ENCODE data around the gene SLC1A5.
"Not testable (repeated sequence)": the region's sequence is repeated elsewhere in the genome, so short reads cannot be mapped to it uniquely, and the experiment has no call there.

Gene SLC1A5

DNA sequence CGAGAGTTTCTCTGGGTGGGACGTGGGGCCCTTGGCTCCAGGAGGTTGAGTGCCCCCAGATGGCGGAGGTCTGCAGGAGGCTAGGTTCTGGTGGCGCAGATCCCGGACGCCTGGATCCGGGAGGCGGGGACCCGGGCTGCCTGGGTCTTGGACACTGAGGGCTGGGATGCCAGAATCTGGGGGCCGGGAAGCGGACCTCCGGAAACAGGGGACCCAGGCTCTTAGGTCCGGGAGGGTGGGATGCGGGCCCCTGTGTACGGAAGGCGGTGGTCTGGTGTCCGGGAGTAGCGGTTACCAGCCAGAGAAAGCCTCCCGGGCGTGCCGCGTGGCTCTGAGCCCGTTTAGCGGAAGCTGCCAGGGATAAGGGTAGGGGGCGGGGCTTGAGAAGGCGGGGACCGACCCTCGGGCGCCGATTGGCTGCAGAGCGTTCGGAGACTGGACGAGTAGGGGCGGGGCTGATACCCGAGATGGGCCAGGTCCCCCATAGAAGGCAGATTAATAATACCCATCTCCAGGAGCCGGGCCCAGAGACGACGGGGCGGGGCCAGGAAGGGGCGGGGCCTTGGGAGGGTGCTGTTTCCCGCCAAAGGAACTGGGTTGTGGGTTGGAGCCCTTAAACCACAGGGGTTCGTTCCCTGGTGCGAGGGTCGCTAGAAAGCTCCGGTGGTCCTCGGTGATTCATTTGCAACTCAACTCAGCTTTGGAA, at the start of gene SLC1A5:
SLC1A5 (minus strand) TSS at position 333 of the 706 bp plus-strand sequence. CDS start 629 bp downstream, outside the sequence.
- DNase-seq (ENCODE audit: low spot score): peak; percentile 89

DNA sequence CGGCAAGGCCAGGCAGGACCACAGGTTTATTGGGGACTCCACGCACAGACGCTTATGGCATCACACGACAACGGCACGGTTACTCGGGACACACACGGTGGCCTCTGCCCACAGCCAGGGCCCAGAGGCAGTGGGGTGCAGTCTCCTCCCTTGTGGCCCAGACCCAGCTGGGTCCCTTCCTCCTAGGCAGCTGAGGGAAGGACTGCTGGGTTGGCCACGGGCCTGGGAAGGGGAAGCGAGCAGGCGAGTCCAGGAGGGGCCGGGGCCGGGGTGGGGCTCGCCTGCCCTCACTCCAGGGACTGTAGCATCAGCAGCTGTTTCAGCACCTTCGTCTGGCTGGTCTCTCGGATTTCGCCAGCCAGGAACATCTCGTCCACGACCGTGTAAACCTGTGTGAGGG, 49.8 kb upstream of the SLC1A5 start:
- DNase-seq (ENCODE audit: low spot score): no peak

DNA sequence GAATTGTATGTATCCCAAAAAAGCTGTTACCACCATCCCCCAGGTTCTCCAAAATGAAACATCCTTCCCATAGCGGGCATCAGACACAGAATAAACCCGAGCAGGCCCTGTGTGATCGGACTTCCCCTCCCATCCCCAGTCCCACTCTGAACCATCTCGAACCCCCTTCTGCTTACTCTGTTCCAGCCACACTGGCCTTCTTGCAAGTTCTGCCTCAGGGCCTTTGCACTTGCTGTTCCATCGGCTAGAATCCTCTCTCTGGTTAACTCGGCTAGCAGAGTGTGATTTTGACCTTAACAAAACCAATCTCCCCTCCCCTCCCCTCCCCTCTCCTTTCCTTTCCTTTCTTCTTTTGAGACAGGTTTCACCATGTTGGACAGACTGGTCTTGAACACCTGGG, 46.6 kb upstream of the SLC1A5 start:
- DNase-seq (ENCODE audit: low spot score): no peak

DNA sequence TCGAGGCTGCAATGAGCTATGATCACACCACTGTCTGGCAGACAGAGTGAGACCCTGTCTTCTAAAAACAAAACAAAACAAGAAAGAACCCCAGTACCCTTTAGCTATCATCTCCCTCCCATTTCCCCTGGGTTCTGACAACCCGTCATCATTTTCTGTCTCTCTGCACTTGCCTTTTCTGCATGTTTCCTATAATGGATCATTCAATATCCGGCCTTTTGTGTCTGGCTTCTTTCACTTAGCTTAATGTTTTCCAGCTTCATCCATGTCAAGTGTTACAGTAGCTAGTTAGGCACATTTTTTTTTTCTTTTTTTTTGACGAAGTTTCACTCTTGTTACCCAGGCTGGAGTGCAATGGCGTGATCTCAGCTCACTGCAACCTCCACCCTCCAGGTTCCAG, 45.7 kb upstream of the SLC1A5 start:
- no peak for DNase-seq (ENCODE audit: low spot score)

DNA sequence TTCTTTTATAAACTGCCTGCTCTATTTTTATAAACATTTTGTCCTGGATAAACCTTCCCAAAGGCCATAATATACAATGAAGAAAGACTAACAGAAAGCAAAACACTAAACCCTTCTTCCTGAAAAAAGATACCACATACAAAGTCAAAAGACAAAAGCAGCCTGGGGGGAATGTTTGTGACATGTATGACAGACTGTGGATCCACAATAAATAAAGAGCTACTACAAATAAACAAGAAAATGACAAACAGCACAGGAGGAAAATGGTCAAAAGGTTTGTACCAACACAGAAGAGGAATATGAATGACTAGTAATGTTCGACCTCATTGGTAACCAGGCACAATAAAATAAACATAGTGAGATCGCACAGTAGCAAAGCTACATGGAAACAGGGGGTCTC, 42.5 kb upstream of the SLC1A5 start:
- DNase-seq (ENCODE audit: low spot score): no peak

DNA sequence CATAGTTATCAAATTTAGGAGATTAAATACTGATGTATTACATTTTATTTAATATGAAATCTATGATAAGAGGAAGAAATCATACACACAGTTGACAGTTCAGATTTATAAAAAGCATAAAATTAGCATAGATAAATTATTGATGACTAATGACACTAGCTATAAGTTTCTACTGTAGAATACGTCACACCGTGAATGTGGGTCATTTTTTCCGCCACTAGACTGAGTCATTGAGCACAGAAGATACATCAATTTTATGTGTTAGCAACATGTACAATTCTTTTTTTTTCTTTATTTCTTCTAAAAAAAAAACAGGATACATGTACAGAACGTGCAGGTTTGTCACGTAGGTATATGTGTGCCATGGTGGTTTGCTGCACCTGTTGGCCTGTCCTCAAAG, 40.1 kb upstream of the SLC1A5 start:
- DNase-seq (ENCODE audit: low spot score): no peak

DNA sequence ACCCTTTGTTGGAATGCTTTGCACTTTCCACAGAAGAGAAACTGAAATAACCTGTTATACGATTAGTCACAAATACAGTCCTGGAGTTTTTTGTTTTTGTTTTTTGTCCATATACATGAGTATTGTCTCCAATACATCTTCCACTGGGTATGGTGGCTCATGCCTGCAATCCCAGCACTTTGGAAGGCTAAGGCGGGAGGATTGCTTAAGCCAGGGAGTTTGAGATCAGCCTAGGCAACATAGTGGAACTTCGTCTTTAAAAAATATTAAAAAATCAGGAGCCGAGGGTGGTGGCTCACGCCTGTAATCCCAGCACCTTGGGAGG, 37.3 kb upstream of the SLC1A5 start:
- no peak for DNase-seq (ENCODE audit: low spot score)

DNA sequence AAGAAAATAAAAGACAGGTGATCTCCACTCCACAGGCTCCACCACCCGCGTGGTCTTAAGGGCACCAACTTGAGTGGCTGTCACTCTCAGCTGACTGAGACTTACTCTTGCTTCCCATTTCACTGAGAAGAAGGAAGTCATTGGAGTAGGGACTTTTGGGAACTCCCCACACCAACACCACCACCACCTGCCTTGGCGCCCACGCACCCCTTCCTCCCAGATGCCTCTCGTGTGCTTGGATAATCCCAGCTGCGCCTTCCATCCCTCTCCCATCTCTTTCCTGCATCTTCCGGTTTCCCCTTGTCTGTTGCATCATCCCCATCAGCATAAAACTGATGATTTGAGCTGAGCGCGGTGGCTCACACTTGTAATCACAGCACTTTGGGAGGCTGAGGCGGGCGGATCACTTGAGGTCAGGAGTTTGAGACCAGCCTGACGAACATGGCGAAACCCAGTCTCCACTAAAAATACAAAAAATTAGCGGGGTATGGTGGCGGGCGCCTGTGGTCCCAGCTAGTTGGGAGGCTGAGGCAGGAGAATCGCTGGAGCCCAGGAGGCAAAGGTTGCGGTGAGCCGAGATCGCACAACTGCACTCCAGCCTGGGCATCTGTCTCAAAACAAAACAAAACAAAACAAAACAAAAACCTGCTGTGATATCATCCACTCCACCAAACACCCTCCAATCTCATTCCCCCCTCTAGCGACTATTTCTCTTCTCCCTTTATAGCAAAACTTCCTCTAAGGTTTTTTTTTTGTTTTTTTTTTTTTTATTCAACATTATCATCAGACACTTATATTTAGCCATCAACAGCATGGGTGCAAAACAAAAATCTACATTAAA, 36.7 kb upstream of the SLC1A5 start:
- DNase-seq (ENCODE audit: low spot score): no peak

DNA sequence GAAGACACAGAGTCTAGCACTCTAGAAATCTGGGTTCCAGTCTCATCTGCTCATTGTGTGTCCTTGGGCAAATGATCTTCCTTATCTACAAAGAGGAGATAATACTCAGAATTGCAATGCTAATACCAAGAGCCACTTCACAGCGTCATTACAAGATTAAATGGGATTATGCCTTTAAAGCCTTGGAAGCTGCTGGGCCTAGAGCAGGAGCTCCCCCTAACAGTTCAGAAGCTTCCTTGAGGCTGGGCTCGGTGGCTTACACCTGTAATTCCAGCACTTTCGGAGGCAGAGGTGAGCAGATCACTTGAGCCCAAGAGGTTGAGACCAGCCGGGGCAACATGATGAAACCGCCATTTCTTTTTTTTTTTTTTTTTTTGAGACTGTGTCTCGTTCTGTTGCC, 34.7 kb upstream of the SLC1A5 start:
- DNase-seq (ENCODE audit: low spot score): no peak

DNA sequence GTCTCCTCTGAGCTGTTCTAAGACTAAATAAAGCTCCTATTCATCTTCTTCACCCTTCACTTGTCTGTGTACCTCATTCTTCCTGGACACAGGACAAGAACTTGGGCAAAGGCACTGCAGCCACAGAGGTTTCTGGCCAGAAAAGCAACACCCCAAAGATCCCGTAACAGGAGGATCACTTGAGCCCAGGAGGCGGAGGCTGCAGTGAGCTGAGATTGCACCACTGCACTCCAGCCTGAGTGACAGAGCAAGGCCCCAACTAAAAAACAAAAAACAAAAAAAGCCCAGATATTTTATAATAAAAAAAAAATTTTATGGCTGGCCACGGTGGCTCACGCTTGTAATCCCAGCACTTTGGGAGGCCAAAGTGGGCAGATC, 34.0 kb upstream of the SLC1A5 start:
- not testable (repeated sequence) for DNase-seq (ENCODE audit: low spot score)

DNA sequence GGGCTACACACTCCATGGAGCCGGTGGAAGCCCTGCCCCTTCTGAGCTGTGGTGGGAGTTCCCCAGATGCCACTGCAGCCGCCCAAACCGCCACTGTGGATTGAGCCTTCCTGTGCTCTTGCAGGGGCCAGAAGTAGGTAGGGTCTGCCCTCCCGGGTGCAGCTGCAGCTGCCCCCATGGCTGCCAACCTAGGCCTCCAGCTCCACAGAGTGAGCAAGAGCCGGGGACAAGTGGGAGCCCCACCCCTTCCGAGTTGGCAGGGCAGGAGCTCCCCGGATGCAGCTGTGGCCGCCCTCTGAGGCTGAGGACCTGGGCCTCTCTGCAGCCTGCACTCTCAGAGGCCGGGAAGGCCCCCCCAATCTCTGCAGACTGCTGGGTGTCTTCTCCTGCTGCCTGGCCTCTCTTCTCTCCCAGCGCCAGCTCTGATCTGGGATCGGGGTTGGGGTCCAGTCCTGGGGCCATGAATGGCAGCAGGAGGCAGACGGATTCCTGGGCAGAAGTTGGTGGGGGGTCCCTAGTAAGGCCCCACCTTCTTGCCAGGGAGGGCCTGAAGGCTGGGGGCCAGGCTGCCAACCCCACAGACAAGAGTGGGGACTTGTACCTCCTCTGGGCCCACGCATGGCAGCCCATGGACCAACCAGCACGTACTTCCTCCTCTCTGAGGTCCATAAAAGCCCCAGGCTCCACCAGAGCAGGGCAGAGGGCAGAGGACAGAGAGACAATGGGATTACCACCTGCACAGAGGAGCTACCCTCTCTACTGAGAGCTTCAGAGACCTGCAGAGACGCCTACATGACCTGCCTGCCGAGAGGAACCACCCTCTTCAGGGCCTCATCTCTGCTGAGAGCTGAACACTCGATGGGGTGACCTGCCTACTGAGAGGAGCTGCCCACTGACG, 33.4 kb upstream of the SLC1A5 start:
- no peak for DNase-seq (ENCODE audit: low spot score)

DNA sequence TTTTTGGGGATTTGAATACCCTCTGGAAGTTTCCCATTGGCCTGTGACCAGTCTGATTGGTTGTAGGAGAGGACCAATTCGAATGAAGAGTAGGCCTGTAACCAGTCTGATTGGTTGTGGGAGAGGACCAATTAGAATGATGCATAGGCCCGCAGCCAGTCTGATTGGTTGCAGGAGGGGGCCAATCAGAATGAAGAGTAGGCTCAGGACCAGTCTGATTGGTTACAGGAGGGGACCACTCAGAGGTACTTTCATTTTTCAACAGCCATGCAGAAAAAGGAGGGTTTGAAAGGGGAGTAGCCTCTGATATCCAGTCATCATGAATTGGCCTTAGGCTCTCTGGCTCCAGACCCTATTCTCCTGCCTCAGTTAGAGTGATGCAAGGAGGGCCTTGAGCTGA, 30.4 kb upstream of the SLC1A5 start:
- DNase-seq (ENCODE audit: low spot score): no peak

DNA sequence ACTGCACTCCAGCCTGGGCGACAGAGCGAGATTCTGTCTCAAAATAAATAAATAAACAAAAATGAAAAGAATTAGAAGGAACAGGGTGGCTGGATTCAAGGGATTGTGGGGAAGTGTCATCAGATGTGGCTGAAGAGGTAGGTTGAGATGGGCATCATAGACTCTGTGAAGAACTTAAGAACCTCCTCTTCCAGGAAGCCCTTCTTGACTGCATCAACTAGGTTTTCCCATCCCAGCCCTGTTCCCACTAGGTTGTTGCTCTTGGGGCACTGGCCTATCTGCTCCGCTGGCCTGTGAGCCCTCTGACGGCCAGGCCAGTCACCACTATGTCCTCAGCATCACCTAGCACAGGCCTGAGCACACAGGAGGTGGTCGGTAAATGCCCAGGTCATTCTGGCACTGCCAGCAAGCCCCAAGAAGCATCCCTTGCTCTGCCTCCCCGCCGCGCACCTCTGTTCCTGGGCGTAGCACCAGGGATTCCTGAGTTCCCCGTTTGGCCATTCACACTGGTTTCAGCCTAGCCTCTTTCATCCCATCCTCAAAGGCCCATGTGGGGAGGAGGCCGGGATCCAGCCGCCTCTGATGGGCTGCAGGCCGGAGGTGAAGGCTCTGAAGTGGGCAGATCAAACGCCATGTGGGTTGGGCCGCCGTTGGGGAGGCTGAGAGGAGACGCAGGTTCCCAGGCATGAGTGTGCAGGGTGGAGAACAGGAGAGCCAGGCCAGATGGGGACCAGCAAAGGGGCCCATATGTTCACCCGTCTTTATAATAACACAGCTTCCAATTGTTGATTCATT, 27.6 kb upstream of the SLC1A5 start:
- DNase-seq (ENCODE audit: low spot score): no peak

DNA sequence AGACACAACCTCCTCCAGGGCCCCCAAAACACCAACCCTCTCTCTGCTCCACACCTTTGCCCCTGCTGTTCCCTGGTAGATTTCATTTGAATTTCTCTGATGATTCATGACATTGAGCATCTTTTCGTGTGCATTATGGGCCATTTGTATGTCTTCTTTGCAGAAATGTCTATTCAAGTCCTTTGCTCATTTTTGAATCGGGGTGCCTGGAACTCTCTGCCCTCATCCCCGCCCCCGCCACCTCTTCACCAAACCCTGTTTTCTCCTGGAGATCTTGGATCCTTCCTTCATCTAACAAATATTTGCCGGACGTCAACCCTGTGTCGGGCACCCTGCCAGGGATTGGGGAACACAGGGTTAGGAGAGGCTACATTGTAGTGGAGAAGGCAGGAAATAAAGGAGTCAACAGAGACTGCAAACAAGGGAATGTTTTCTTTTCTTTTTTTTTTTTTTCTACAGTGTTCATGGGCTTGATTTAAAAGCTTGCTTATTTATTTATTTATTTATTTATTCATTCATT, 25.5 kb upstream of the SLC1A5 start:
- DNase-seq (ENCODE audit: low spot score): no peak

DNA sequence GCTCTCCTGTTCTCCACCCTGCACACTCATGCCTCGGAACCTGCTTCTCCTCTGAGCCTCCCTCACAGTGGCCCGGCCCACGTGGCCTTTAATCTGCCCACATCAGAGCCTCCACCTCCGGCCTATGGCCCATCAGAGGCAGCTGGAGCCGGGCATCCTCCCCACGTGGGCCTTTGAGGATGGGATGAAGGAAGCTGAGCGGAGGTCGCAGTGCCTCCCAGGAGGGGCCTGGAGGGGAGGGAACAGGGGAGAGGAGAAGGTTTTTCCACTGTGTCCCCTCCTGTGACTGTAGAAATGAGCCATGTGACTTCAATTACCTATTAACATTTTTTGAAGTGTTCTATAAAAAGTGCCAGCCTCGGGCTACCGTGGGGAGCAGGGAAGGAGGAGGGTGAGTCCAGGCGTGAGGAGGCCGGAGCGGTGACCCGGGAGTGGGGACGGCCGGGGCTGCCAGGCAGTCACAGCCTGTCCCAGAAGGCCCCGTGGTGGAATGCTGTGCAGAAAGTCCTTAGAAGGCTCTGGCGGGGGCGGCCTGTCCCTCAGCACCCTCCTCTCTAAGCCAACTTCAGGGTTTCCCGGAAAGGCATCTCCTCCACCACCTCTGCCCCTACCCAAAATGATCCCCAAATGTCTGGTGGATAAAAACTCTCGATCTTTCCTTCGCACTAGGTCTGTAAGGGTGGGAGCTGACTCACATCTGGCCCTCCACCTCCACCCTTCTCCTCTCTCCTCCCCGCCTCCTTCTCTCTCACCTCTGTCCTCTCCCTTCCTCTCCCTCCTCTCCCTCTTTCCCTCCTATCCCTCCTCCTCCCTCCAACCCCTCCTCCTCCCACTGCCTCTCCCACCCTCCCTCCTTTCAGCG, 24.8 kb upstream of the SLC1A5 start:
- DNase-seq (ENCODE audit: low spot score): no peak

DNA sequence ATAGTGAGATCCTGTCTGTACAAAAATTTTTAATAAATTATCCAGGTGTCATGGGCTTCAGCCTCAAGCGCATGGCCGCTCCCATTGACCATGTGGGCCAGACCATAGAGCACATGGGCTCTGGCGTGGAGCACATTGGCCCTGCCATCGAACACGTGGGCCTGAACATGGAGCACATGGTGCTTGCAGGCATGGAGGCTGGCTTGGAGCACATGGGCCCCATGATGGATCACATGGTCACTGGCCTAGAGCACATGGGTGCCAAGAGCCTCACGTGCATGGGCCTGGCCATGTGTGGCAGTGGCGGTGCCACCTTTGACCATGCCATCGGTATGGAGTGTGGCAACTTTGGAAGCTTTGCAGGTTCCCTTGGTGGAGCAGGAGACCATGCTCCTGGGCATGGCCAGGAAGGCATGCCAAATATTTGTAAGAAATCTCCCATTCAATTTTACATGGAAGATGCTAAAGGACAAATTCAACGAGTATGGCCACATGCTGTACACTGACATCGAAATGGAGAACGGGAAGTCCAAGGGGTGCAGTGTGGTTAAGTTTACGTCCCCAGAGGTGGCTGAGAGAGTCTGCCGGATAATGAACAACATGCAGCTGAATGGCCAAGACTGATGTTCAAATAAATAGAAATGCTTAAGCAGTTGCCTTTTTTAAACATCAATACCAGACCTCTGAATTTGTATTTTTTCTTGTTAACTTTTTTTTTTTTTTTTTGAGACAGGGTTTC, 21.3 kb upstream of the SLC1A5 start:
- DNase-seq (ENCODE audit: low spot score): no peak

DNA sequence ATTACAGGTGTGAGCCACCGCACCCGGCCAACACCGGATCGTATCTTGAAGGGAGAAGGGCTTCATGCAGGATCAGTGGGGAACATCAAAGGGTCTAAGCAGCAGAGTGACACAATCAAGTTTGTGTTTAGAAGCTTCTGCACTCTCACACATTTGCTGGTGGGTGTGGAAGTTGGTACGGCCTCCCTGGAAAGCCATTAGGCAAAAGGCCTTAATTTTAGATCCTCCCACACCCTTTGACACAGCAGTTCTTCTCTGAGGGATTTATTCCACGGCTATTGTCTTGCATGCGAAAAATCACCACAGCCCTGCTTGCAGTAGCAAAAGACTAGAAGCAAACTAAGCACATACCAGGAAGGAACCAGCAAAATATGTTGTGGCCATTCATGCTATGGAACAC, 18.3 kb upstream of the SLC1A5 start:
- no peak for DNase-seq (ENCODE audit: low spot score)

DNA sequence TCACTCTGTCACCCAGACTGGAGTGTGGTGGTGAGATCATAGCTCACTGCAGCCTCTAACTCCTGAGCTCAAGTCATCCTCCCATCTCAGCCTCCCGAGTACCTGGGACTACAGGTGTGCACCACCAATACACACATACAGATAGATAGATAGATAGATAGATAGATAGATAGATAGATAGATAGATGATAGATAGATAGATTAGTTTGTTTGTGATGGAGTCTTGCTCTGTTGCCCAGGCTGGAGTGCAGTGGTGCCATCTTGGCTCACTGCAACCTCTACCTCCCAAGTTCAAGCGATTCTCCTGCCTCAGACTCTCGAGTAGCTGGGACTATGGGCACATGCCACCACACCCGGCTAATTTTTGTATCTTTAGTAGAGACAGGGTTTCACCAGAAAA, 16.0 kb upstream of the SLC1A5 start:
- not testable (repeated sequence) for DNase-seq (ENCODE audit: low spot score)

DNA sequence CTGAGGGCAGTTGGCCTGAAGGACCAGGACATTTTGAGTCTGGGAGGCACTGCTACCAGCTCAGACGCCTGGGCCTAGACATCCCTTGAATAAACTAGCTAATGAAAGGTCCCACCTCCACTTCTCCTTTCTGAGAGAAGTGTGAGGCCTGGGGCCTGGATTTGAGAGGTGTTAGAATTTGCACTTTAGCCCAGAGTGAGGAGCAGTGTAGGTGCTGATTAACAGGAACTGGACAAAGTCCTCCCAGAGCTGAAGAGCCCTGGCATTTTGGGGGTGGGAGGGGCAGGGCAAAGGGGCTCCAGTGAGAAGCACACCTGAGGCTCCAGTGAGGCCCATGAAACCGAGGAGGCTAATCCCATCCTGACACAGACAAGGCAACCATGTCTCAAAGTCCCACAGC, 15.2 kb upstream of the SLC1A5 start:
- DNase-seq (ENCODE audit: low spot score): no peak

DNA sequence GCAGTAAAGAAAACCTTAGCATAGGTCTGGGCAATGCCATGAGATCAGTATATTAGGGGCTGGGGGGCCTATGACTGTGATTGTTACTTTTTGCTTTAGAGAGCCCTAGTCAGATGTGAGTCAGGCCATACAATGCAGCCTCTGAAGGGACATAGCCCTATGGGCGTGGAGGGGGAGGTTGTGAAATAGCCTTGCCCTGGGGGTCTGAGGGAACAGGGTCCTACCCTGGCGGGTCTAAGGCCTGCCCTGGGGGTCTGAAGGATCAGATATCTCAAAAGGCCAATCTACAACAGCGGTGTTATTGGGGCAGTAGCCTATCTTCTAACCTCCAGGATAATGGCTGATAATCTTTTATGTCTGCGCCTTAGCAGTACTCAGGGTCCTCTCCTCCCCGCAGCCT, 13.8 kb upstream of the SLC1A5 start:
- no peak for DNase-seq (ENCODE audit: low spot score)
